K562 (cell line): ENCODE results near the gene ADAP1. TPM values are rescaled to one million over a fixed set of nuclear protein-coding genes. Genes with fewer than 3 reads are reported as not detected.
A peak's percentile ranks its signal among the peaks of the same experiment; 100 is the strongest.

ENCODE experiments used
- CTBP1 ChIP-seq: fragments of 450-650 bp; IDR thresholded peaks from 2 replicates; pipeline ENCODE4 v1.6.1; 2016; ENCODE audit warnings: borderline replicate concordance
- DLX4 ChIP-seq: fragments of 250-450 bp; sonication (Bioruptor Pico); IDR thresholded peaks from 2 replicates; pipeline ENCODE4 v1.6.1; 2021; ENCODE audit warnings: mild to moderate bottlenecking
- DMBX1 ChIP-seq: fragments of 250-450 bp; sonication (Bioruptor Pico); IDR thresholded peaks from 2 replicates; pipeline ENCODE4 v1.8.0; 2022; ENCODE audit warnings: inconsistent platforms, mild to moderate bottlenecking, moderate library complexity, borderline replicate concordance
- ELF1 ChIP-seq: fragments of 200-800 bp; sonication (Bioruptor generic); IDR thresholded peaks from 2 replicates; pipeline ENCODE4 v1.6.1; 2016; ENCODE audit warnings: missing genetic modification characterization, missing compliant biosample characterization
- FOXM1 ChIP-seq, 2 experiments: fragments of 450-650 bp in 1 of 2; sonication (generic) in 1 of 2; formaldehyde crosslinking in 1 of 2; IDR thresholded peaks; 2 replicates each; pipeline versions ENCODE4 v1.6.1 to v1.9.0; 2017 to 2022; ENCODE audit warnings: low read depth in 2 of 2, mild to moderate bottlenecking in 2 of 2, missing genetic modification reagents in 1 of 2, moderate library complexity in 1 of 2
- FUS ChIP-seq: fragments of 200-400 bp; formaldehyde crosslinking; optimal IDR thresholded peaks from 2 replicates; pipeline ENCODE3; 2017; ENCODE audit warnings: low read depth, low read length
- HBP1 ChIP-seq: fragments of 450-650 bp; formaldehyde crosslinking; IDR thresholded peaks from 2 replicates; pipeline ENCODE4 v1.4.0; 2022; ENCODE audit warnings: missing genetic modification characterization
- KLF10 ChIP-seq: fragments of 250-450 bp; sonication (Bioruptor Pico); IDR thresholded peaks from 2 replicates; pipeline ENCODE4 v1.6.1; 2021; ENCODE audit warnings: matching md5 sums
- LEF1 ChIP-seq: fragments of 450-650 bp; IDR thresholded peaks from 2 replicates; pipeline ENCODE4 v1.6.1; 2016; ENCODE audit warnings: mild to moderate bottlenecking
- NUFIP1 ChIP-seq: fragments of 450-650 bp; IDR thresholded peaks from 2 replicates; pipeline ENCODE4 v1.6.1; 2018; ENCODE audit not compliant: partially characterized antibody
- PHF21A ChIP-seq: fragments of 450-650 bp; IDR thresholded peaks from 2 replicates; pipeline ENCODE4 v1.6.1; 2017; ENCODE audit warnings: low read depth, borderline replicate concordance
- PTRF ChIP-seq: fragments of 450-650 bp; IDR thresholded peaks from 2 replicates; pipeline ENCODE4 v1.6.1; 2016; ENCODE audit warnings: mild to moderate bottlenecking, missing genetic modification characterization, missing compliant biosample characterization
- SETDB1 ChIP-seq: IDR thresholded peaks from one replicate; pipeline ENCODE4 v1.6.1; 2012; ENCODE audit warnings: low read length, control low read depth, inconsistent platforms
- STAT5A ChIP-seq: IDR thresholded peaks from 2 replicates; pipeline ENCODE4 v1.6.1; 2012; ENCODE audit warnings: low read length, inconsistent platforms, borderline replicate concordance
- TRIM28 ChIP-seq: fragments of 450-650 bp; IDR thresholded peaks from 2 replicates; pipeline ENCODE4 v1.6.1; 2017
- XRCC3 ChIP-seq: fragments of 450-650 bp; IDR thresholded peaks from 2 replicates; pipeline ENCODE4 v1.6.1; 2017; ENCODE audit warnings: mild to moderate bottlenecking, moderate library complexity
- ZNF282 ChIP-seq: sonication (generic); formaldehyde crosslinking; IDR thresholded peaks from 2 replicates; pipeline ENCODE4 v1.8.1; 2023; ENCODE audit warnings: missing genetic modification reagents
- polyA plus RNA-seq, 8 experiments: library from polyadenylated mRNA; depleted of rRNA in 4 of 8; stranded (reverse) in 5 of 8; unstranded in 3 of 8; fragments of >200 nt; fragmentation: Nextera tagmentation in 2 of 8; fragmentation: Illumina TruSeq in 1 of 8; extraction: Ambion mirVana in 2 of 8; extraction: Trizol in 1 of 8; gene quantifications; 2 replicates each; pipeline versions ENCODE4 v1.2.1 to v1.2.3, GENCODE V29; 2011 to 2014; ENCODE audit warnings: inconsistent platforms in 1 of 8, missing spikeins in 1 of 8
- total RNA-seq, 7 experiments: library from RNA; depleted of rRNA in 6 of 7; stranded (reverse); fragments of >200 nt in 6 of 7; fragmentation: Illumina TruSeq in 2 of 7; extraction: Trizol in 2 of 7; gene quantifications; 2 replicates each; pipeline versions ENCODE4 v1.2.1 to v1.2.3, GENCODE V29; 2011 to 2021; ENCODE audit warnings: low replicate concordance in 1 of 7
- TF ChIP-seq, protein P1 (sequence below): sonication (generic); formaldehyde crosslinking; IDR thresholded peaks from 2 replicates; pipeline ENCODE4 v1.8.1; 2023; ENCODE audit warnings: missing genetic modification reagents, mild to moderate bottlenecking, borderline replicate concordance
- TF ChIP-seq, protein P2 (sequence below): sonication (generic); formaldehyde crosslinking; IDR thresholded peaks from 2 replicates; pipeline ENCODE4 v1.8.0; 2023; ENCODE audit warnings: mild to moderate bottlenecking, missing genetic modification reagents
- TF ChIP-seq, protein P3 (sequence below): sonication (generic); formaldehyde crosslinking; IDR thresholded peaks from 2 replicates; pipeline ENCODE4 v1.9.0; 2022; ENCODE audit warnings: mild to moderate bottlenecking, missing genetic modification reagents

The ADAP1 gene
- total and polyA plus RNA-seq, 9 of the 15 experiments (the other 6 are each of a cell fraction or from before 2014, with no cell fraction given) = 0.27 to 1.4 (median 0.52) TPM; not detected in 3

DNA sequence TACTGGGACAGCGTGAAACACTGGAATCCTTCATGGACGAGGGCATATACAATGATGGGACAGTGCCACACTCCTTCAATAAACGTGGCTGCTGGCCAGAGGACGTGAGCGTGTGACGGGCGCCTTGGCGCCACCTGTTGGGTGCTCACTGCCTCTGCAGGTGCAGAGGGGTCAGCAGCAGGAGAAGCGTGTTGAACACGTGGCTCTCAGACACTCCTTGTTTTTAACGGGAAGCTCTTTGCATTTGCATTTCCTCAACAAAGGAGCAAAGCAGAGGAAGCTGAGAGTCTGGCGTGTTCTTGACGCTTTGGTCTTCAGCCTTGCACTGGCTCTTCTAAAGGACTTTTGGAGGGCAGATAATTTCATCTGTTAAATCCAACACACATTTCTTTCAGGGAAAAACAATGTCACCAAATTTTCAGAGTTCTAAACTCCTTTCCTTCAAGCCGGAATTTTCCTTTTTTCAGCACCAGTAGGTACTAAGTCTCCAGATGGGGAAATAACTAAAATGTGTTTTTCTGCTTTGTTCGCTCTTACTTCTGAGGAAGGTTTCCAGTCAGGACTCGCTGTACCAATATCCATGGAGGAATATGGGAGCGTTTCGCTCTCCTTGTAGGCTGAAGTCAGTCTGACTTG is 81.0 kb downstream of the ADAP1 start (continued):
- TF ChIP-seq, protein P1, sequence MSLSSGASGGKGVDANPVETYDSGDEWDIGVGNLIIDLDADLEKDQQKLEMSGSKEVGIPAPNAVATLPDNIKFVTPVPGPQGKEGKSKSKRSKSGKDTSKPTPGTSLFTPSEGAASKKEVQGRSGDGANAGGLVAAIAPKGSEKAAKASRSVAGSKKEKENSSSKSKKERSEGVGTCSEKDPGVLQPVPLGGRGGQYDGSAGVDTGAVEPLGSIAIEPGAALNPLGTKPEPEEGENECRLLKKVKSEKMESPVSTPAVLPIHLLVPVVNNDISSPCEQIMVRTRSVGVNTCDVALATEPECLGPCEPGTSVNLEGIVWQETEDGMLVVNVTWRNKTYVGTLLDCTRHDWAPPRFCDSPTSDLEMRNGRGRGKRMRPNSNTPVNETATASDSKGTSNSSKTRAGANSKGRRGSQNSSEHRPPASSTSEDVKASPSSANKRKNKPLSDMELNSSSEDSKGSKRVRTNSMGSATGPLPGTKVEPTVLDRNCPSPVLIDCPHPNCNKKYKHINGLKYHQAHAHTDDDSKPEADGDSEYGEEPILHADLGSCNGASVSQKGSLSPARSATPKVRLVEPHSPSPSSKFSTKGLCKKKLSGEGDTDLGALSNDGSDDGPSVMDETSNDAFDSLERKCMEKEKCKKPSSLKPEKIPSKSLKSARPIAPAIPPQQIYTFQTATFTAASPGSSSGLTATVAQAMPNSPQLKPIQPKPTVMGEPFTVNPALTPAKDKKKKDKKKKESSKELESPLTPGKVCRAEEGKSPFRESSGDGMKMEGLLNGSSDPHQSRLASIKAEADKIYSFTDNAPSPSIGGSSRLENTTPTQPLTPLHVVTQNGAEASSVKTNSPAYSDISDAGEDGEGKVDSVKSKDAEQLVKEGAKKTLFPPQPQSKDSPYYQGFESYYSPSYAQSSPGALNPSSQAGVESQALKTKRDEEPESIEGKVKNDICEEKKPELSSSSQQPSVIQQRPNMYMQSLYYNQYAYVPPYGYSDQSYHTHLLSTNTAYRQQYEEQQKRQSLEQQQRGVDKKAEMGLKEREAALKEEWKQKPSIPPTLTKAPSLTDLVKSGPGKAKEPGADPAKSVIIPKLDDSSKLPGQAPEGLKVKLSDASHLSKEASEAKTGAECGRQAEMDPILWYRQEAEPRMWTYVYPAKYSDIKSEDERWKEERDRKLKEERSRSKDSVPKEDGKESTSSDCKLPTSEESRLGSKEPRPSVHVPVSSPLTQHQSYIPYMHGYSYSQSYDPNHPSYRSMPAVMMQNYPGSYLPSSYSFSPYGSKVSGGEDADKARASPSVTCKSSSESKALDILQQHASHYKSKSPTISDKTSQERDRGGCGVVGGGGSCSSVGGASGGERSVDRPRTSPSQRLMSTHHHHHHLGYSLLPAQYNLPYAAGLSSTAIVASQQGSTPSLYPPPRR (CRISPR knock-in tag) = peak; percentile 97
- TF ChIP-seq DLX4 (CRISPR knock-in tag) (no peak), ELF1 (tag) (no peak; the same call in 1 of the 2 replicates), CTBP1 (peak; percentile 46; the same call in 1 of the 2 replicates), DMBX1 (CRISPR knock-in tag) (peak; percentile 90), LEF1 (no peak), ZNF282 (peak; percentile 78; the same call in 1 of the 2 replicates), TRIM28 (no peak), PTRF (tag) (no peak; the same call in 1 of the 2 replicates), SETDB1 (no peak), NUFIP1 (no peak), STAT5A (no peak; the same call in 1 of the 2 replicates), XRCC3 (no peak), FUS (no peak), PHF21A (no peak), HBP1 (CRISPR knock-in tag) (no peak), FOXM1 (IDR thresholded peaks at IDR 0.05; ENCODE audit: low read depth) (no peak), FOXM1 (CRISPR knock-in tag; IDR thresholded peaks at IDR 0.05; ENCODE audit: low read depth) (peak; percentile 73; the same call in 1 of the 2 replicates), KLF10 (CRISPR knock-in tag) (no peak)
- TF ChIP-seq, protein P2, sequence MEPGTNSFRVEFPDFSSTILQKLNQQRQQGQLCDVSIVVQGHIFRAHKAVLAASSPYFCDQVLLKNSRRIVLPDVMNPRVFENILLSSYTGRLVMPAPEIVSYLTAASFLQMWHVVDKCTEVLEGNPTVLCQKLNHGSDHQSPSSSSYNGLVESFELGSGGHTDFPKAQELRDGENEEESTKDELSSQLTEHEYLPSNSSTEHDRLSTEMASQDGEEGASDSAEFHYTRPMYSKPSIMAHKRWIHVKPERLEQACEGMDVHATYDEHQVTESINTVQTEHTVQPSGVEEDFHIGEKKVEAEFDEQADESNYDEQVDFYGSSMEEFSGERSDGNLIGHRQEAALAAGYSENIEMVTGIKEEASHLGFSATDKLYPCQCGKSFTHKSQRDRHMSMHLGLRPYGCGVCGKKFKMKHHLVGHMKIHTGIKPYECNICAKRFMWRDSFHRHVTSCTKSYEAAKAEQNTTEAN = peak; percentile 96
- TF ChIP-seq, protein P3, sequence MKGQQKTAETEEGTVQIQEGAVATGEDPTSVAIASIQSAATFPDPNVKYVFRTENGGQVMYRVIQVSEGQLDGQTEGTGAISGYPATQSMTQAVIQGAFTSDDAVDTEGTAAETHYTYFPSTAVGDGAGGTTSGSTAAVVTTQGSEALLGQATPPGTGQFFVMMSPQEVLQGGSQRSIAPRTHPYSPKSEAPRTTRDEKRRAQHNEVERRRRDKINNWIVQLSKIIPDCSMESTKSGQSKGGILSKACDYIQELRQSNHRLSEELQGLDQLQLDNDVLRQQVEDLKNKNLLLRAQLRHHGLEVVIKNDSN (CRISPR knock-in tag) = peak; percentile 90
